ENCODE measurements around the gene ARRB2. TPM values are rescaled to one million over a fixed set of nuclear protein-coding genes. Genes with fewer than 3 reads are reported as not detected.

Gene ARRB2
- total RNA-seq, 1 experiment from 2014 or later = 21.1 TPM

GRCh38 chr17:4666296-4666695 is 44.1 kb upstream of the ARRB2 start:
- CTCF ChIA-PET = interaction anchor here (0.5 kb wide), 1 partner anchor 12 kb away, joined by 3 read pairs; no protein-coding TSS in a partner anchor
- BruUV-seq (replicated peaks) = no TSS peak
- Mint-ChIP-seq H3K36me3 (ENCODE audit: insufficient read depth, unreplicated experiment) (peaks cover 6% of the 10 kb centered on the region), H3K27me3 (ENCODE audit: unreplicated experiment) (peaks cover 27% of the 10 kb centered on the region), H3K4me3 (ENCODE audit: low read depth, unreplicated experiment) (no peak overlapping the region), H3K9me3 (ENCODE audit: low read depth, unreplicated experiment) (no peaks in the 10 kb centered on the region), H3K27ac (ENCODE audit: unreplicated experiment) (no peak overlapping the region), H3K4me1 (ENCODE audit: low read depth, unreplicated experiment) (no peaks in the 10 kb centered on the region)
- intact Hi-C loops (cut with micrococcal nuclease; ENCODE audit: unreplicated experiment) = no loop called here
- no peak for TF ChIP-seq CTCF (IDR thresholded peaks at IDR 0.05; ENCODE audit: unreplicated experiment)
- DNase-seq = no peak

- intact Hi-C loops (cut with micrococcal nuclease; ENCODE audit: unreplicated experiment) = no loop called here
- peaks cover 27% of the 10 kb centered on the region for H3K27me3 Mint-ChIP-seq (ENCODE audit: unreplicated experiment)
- H3K36me3 Mint-ChIP-seq (ENCODE audit: insufficient read depth, unreplicated experiment) = peaks cover 6% of the 10 kb centered on the region
- no peak overlapping the region for H3K4me3 Mint-ChIP-seq (ENCODE audit: low read depth, unreplicated experiment)
- no peak for DNase-seq
- no peaks in the 10 kb centered on the region for H3K9me3 Mint-ChIP-seq (ENCODE audit: low read depth, unreplicated experiment)
- no TSS peak for BruUV-seq (replicated peaks)
- H3K27ac Mint-ChIP-seq (ENCODE audit: unreplicated experiment) = no peak overlapping the region
- no peak for TF ChIP-seq CTCF (IDR thresholded peaks at IDR 0.05; ENCODE audit: unreplicated experiment)
- H3K4me1 Mint-ChIP-seq (ENCODE audit: low read depth, unreplicated experiment) = no peaks in the 10 kb centered on the region
- CTCF ChIA-PET = no interaction called here
Observed at GRCh38 chr17:4667166-4667565, 43.3 kb upstream of the ARRB2 start.

- TF ChIP-seq CTCF (IDR thresholded peaks at IDR 0.05; ENCODE audit: unreplicated experiment) = no peak
- Mint-ChIP-seq H3K36me3 (ENCODE audit: insufficient read depth, unreplicated experiment) (peaks cover 19% of the 10 kb centered on the region), H3K27ac (ENCODE audit: unreplicated experiment) (no peak overlapping the region), H3K4me3 (ENCODE audit: low read depth, unreplicated experiment) (no peak overlapping the region), H3K27me3 (ENCODE audit: unreplicated experiment) (no peaks in the 10 kb centered on the region), H3K9me3 (ENCODE audit: low read depth, unreplicated experiment) (no peaks in the 10 kb centered on the region), H3K4me1 (ENCODE audit: low read depth, unreplicated experiment) (no peaks in the 10 kb centered on the region)
- no peak for DNase-seq
- CTCF ChIA-PET = no interaction called here
- no TSS peak for BruUV-seq (replicated peaks)
- intact Hi-C loops (cut with micrococcal nuclease; ENCODE audit: unreplicated experiment) = no loop called here
Observed at GRCh38 chr17:4672055-4672630, 38.3 kb upstream of the ARRB2 start.

- no peak overlapping the region for H3K27ac Mint-ChIP-seq (ENCODE audit: unreplicated experiment)
- H3K4me3 Mint-ChIP-seq (ENCODE audit: low read depth, unreplicated experiment) = no peak overlapping the region
- no TSS peak for BruUV-seq (replicated peaks)
- intact Hi-C loops (cut with micrococcal nuclease; ENCODE audit: unreplicated experiment) = no loop called here
- no peak for DNase-seq
- H3K36me3 Mint-ChIP-seq (ENCODE audit: insufficient read depth, unreplicated experiment) = peaks cover 20% of the 10 kb centered on the region
- no peaks in the 10 kb centered on the region for H3K27me3 Mint-ChIP-seq (ENCODE audit: unreplicated experiment)
- CTCF ChIA-PET = no interaction called here
- TF ChIP-seq CTCF (IDR thresholded peaks at IDR 0.05; ENCODE audit: unreplicated experiment) = no peak
- no peaks in the 10 kb centered on the region for H3K9me3 Mint-ChIP-seq (ENCODE audit: low read depth, unreplicated experiment)
- H3K4me1 Mint-ChIP-seq (ENCODE audit: low read depth, unreplicated experiment) = no peaks in the 10 kb centered on the region
Observed at GRCh38 chr17:4672751-4673150, 37.7 kb upstream of the ARRB2 start.
